Glomerular visceral epithelial cell (primary cell): ENCODE results near the gene ANO10.
"Not testable (repeated sequence)": the region's sequence is repeated elsewhere in the genome, so short reads cannot be mapped to it uniquely, and the experiment has no call there.

ENCODE experiments used
- DNase-seq: peaks from one replicate; pipeline ENCODE4 v3.0.0-alpha.2; 2016; ENCODE audit errors: extremely low spot score

The ANO10 gene

GRCh38 chr3:43629257-43629656 is 7.4 kb upstream of the ANO10 start:
- DNase-seq = peak; percentile 56

GRCh38 chr3:43627360-43627759 is 5.5 kb upstream of the ANO10 start:
- DNase-seq = no peak

- DNase-seq = no peak
Measured at GRCh38 chr3:43624619-43625305, 3.0 kb upstream of the ANO10 start.

- peak; percentile 21 for DNase-seq
Measured at GRCh38 chr3:43620831-43621655, 768 bp downstream of the ANO10 start.

GRCh38 chr3:43619588-43619987 is 2.2 kb downstream of the ANO10 start:
- no peak for DNase-seq

GRCh38 chr3:43618142-43618541 is 3.7 kb downstream of the ANO10 start:
- DNase-seq = no peak

GRCh38 chr3:43616034-43616433 is 5.8 kb downstream of the ANO10 start:
- DNase-seq = no peak

GRCh38 chr3:43615133-43615532 is 6.7 kb downstream of the ANO10 start:
- DNase-seq = no peak

GRCh38 chr3:43613976-43614375 is 7.8 kb downstream of the ANO10 start:
- DNase-seq = no peak

GRCh38 chr3:43612419-43612818 is 9.4 kb downstream of the ANO10 start:
- no peak for DNase-seq

GRCh38 chr3:43609406-43609805 is 12.4 kb downstream of the ANO10 start:
- DNase-seq = no peak

GRCh38 chr3:43608751-43609150 is 13.1 kb downstream of the ANO10 start:
- DNase-seq = no peak

GRCh38 chr3:43606284-43606683 is 15.5 kb downstream of the ANO10 start:
- DNase-seq = no peak

GRCh38 chr3:43599959-43600358 is 21.9 kb downstream of the ANO10 start:
- not testable (repeated sequence) for DNase-seq

- DNase-seq = no peak
Measured at GRCh38 chr3:43597961-43598360, 23.9 kb downstream of the ANO10 start.

GRCh38 chr3:43596178-43596577 is 25.6 kb downstream of the ANO10 start:
- not testable (repeated sequence) for DNase-seq

- DNase-seq = not testable (repeated sequence)
Measured at GRCh38 chr3:43595280-43595679, 26.5 kb downstream of the ANO10 start.

- not testable (repeated sequence) for DNase-seq
Measured at GRCh38 chr3:43593588-43593987, 28.2 kb downstream of the ANO10 start.

- DNase-seq = not testable (repeated sequence)
Measured at GRCh38 chr3:43591866-43592265, 29.9 kb downstream of the ANO10 start.

GRCh38 chr3:43587303-43587702 is 34.5 kb downstream of the ANO10 start:
- no peak for DNase-seq

GRCh38 chr3:43584043-43584826 is 37.6 kb downstream of the ANO10 start:
- DNase-seq = no peak

- no peak for DNase-seq
Measured at GRCh38 chr3:43583481-43583880, 38.3 kb downstream of the ANO10 start.
